ENCODE measurements around the gene SERPINI1.

The SERPINI1 gene

DNA sequence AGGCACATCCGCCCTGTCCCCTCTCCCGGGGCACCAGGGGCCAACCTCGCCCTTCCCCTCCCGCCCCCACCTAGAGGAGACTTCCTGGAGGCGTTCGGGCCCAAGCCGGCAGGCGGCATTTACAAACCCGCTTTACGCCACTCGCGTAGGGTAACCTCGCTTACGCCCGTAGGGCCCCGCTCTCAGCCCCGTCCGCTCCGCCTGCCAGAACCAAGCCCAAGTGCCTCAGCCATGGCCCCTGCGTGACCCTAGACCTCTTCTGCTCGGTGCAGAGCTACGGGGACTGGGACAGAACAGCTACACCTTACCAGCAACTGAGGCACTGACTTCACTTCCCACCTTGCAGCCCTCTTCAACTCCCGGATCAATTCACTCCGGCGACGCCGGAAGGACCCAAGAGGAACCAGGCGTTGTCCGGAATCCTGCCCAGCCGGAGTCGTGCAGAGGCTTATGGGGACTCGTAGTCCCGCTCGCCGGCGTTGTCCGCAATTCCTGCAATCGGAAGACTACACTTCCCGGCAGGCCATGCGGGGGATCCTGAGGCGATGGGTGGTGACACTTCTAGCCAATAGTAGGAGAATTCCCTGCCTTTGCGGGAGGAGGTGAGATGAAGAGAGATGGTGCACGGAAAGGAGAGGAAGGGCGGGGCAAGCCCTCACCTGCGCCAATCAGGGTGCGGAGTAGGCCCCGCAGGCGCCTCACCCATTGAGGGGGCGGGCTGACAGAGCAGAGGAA, 856 bp upstream of the SERPINI1 start, which contains the start of gene PDCD10:
PDCD10 (minus strand) TSS at position 395 of the 735 bp plus-strand sequence. CDS start 14,735 bp downstream, outside the sequence.
- DNase-seq (ENCODE audit: low read depth, low spot score): peak; percentile 99

DNA sequence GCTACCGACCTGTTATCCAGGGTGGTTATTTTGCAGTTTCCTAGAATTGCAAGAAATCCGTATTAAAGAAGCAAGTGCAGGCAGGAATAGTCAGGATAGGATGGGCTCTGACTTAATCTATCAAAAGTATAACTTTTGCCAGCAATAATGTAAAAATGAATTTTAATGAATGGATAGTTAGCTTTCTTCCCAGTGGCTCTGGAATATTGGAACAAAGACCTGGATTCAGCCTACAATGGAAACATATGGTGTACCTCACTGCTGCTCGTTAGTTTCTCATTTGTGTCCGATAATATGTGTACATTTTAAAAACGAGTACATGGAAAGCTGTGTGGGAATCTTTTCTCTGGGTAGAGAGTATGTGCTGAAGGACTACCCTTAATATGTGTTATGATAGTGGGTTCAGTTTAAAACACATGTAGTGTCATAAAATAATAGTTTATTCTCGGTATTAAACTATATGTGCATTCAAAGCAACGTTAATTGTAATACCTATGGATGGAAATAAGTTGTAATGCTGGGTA, 805 bp downstream of the SERPINI1 start:
- DNase-seq (ENCODE audit: low read depth, low spot score): no peak

- no peak for DNase-seq (ENCODE audit: low read depth, low spot score)
Observed at GRCh38 chr3:167736997-167737396, 1.5 kb downstream of the SERPINI1 start.

DNA sequence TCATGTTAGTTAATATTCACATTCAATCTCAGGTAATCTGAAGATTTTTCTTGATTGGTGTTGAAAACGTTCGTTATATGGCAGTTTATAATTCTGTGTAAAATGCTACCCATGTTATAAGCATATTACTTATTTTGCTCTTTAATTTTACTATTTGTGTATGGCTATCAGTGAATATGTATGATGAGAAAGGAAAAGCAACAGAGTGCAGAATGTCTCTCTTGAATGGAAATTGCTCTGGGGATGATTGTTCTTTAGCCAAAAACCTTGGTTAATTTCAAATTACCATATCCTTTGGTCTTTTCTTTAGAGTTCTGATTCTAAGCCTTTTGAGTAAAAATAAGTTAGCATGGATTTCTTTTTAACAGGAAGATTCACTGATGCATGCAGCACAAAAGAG, 2.5 kb downstream of the SERPINI1 start:
- no peak for DNase-seq (ENCODE audit: low read depth, low spot score)

- DNase-seq (ENCODE audit: low read depth, low spot score): no peak
Observed at GRCh38 chr3:167739190-167739810, 3.8 kb downstream of the SERPINI1 start.

DNA sequence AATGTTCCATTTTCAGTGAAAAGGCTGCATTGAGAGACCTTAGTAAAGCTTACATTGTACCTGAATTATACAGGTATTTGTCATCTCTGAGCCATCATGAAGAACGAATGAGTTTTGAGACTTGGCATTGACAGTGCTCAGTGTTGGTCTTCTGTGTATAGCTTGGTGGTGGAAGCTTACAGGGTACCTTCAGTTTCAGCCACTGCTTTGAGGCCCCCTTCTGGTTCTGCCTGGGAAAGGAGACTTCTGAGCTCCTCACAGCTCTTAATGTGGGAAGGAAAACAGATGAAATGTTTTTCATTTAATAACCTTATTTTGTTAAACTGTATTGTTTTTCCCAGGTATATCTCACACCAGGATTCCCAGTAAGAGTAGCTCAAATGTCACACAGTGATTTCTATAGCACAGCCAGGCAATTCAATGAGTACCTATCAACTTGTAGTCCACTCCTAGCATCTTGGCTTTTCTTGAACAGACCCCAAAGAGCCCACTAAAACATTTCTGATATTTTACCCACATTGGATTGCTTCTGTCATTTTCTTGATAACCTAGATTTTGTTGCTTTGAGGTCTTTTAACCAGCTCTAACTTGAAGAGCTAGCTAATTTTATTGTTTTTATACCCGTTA, 5.6 kb downstream of the SERPINI1 start:
- no peak for DNase-seq (ENCODE audit: low read depth, low spot score)

GRCh38 chr3:167742338-167742737, 6.8 kb downstream of the SERPINI1 start:
- no peak for DNase-seq (ENCODE audit: low read depth, low spot score)

DNA sequence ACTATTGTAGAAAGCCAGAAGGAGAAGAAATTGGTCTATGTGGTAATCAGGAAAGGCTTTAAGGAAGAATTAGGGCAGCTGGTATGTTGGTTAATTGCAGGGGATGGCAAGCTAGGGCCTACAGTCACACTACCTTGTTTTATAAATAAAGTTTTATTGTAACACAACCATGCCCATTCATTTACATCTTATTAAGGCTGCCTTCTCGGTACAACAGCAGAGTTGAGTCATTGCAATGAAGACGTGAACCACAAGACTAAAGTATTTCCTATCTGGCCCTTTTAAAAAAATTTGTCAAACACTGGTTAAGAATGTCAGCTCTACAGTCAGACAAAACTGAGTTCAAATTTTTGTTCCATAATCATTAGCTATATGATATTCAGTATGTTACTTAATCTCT, 8.3 kb downstream of the SERPINI1 start:
- no peak for DNase-seq (ENCODE audit: low read depth, low spot score)

- DNase-seq (ENCODE audit: low read depth, low spot score): no peak
Observed at GRCh38 chr3:167749209-167749608, 13.7 kb downstream of the SERPINI1 start.

- no peak for DNase-seq (ENCODE audit: low read depth, low spot score)
Observed at GRCh38 chr3:167749728-167750127, 14.2 kb downstream of the SERPINI1 start.

- no peak for DNase-seq (ENCODE audit: low read depth, low spot score)
Observed at GRCh38 chr3:167750272-167750971, 14.9 kb downstream of the SERPINI1 start.

DNA sequence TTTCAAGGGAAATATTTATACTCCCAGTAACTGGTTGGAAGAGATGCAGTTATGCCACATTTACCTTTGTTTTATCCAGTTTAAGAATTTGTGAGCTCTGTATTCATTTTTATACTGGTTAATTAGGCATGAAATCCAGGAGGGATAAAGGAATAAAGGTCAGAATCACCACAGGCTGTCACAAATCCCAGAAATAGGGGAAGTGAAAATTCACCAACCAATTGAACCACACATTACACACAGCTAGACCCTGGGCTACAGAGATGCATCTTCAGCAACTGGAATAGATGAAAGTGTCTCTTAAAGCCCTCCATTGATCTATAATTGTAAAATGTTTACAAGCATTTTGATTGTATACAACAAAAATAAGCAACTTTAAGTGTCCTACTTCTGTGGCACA, 18.5 kb downstream of the SERPINI1 start:
- DNase-seq (ENCODE audit: low read depth, low spot score): no peak

GRCh38 chr3:167761302-167761701, 25.8 kb downstream of the SERPINI1 start:
- DNase-seq (ENCODE audit: low read depth, low spot score): no peak

- DNase-seq (ENCODE audit: low read depth, low spot score): no peak
Observed at GRCh38 chr3:167762296-167762695, 26.8 kb downstream of the SERPINI1 start.

GRCh38 chr3:167772992-167773391, 37.5 kb downstream of the SERPINI1 start:
- no peak for DNase-seq (ENCODE audit: low read depth, low spot score)

DNA sequence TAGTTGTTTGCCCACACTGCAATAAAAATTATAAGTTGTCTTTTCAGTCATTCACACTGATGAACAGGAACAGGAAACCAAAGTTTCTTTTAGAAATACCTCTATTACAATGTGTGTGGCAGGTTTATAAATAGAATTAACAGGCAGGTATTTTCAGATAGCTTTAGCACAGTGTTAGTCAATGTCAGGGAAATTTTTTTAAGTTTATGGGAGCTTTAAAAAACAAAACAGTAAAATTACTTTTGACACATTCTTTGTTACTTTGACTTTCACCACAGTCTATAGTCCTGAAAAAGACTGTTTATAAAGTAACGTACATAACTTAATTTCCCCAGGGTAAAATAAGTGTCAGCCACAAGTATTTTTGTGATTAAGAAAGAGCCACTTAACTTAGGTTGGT, 38.1 kb downstream of the SERPINI1 start:
- DNase-seq (ENCODE audit: low read depth, low spot score): no peak

DNA sequence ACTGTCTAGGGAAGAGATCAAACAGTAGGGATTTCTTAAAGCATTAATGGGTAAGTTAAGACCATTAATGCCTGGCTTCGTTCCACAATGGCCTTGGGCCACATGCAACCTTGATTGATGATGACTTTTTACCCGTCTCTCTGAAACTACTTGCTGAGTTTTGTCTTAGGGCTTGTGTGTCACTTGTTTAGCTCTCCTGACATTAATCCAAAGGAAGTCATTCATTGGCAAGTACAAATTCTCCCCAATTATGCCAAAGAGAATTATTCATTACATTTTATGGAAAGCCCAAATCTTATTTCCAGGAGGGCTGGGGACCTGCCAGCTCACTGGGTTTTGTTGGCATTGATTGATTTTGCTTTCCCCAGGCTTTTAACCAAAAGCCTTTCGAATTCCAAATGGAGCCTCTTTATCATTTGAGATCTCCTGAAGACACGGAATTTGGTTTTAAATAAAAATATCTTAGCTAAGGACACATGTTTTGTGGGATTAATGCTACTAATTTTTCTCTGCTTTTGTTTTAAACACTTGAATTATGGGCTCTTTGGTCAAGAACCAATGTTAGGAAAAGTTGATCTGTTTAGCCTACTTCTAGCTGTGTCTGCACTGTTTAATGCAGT, 40.7 kb downstream of the SERPINI1 start:
- DNase-seq (ENCODE audit: low read depth, low spot score): no peak

GRCh38 chr3:167777356-167777755, 41.8 kb downstream of the SERPINI1 start:
- no peak for DNase-seq (ENCODE audit: low read depth, low spot score)

DNA sequence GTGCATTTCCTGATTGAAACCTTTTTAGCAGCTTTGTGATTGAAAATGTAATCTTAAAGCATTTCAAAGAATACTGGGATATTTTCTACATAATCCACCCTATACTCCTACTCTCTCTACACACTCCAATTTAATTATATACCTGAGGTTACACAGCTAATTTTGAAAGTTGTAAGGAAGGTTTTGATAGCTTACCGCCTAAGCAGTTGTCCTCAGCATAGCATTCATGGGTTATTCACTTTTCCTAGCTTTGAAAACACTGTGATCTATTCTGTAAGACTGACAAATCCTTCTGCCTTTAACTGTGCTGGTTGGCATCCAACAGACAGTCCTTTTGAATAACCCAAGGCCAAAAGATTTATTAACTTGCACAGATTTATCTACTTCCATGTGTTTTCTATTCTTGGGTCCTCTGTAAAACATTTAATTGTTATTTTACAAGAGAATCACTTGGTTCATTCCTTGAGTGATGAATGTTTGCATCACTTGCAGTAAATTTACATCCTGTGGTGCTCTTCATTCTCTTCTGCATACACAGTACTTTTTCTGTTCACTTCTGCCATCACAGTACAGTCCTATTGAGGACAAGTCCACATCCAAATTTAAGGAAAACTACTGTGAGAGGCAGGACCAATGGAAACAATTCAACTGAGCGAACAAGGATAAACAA, 44.8 kb downstream of the SERPINI1 start:
- DNase-seq (ENCODE audit: low read depth, low spot score): no peak

DNA sequence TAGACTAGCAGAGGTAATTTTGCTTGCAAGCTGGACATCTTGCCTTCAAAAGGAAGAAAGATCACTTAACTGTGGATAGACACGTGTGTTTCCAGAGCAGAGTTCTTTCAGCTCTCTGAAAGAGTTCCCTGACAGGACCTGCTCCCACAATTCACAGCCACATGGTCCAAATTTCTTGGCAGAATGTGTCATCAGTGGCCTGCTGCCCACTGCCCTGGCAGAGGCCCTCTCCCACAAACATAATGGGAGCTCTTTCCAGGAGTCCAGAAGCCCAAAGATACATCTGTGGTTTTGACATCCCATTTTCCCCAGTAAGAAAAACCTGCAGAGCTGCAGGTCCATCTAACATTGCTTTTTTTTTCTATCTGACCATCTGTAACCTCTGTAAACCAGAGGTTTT, 48.3 kb downstream of the SERPINI1 start:
- no peak for DNase-seq (ENCODE audit: low read depth, low spot score)

- DNase-seq (ENCODE audit: low read depth, low spot score): no peak
Observed at GRCh38 chr3:167785790-167786189, 50.3 kb downstream of the SERPINI1 start.
